GM23338 (cell line): ENCODE results near the gene LCN12. TPM values are rescaled to one million over a fixed set of nuclear protein-coding genes. Genes with fewer than 3 reads are reported as not detected.

Source experiments
- ATAC-seq: fragments of 200-7000 bp; cut with Tn5 transposase; 3 replicates; pipeline ENCODE4 v1.9.1; 2020
- DNase-seq: peaks from one replicate; pipeline ENCODE4 v3.0.0-alpha.2; 2015; ENCODE audit warnings: low spot score
- H2AFZ ChIP-seq: fragments of 200-600 bp; sonication (generic); 2 replicates; pipeline ENCODE4 v1.8.0; 2016; ENCODE audit warnings: antibody characterized with exemption, mild to moderate bottlenecking, moderate library complexity
- H3F3A ChIP-seq: fragments of 200-600 bp; sonication (generic); replicated peaks from 2 replicates; pipeline ENCODE4 v1.8.0; 2017; ENCODE audit warnings: antibody characterized with exemption, mixed run types, low read depth
- H3K27ac ChIP-seq: fragments of 200-600 bp; sonication (generic); 2 replicates; pipeline ENCODE4 v1.6.1; 2016; ENCODE audit warnings: low read depth
- H3K27me3 ChIP-seq: fragments of 200-600 bp; sonication (generic); 2 replicates; pipeline ENCODE4 v1.8.0; 2016; ENCODE audit warnings: mild to moderate bottlenecking, mixed run types, moderate library complexity; ENCODE audit not compliant: insufficient read depth
- H3K36me3 ChIP-seq: fragments of 200-600 bp; sonication (generic); 2 replicates; pipeline ENCODE4 v1.8.0; 2016; ENCODE audit warnings: mild to moderate bottlenecking; ENCODE audit not compliant: insufficient read depth
- H3K4me1 ChIP-seq: fragments of 200-600 bp; sonication (generic); 2 replicates; pipeline ENCODE4 v1.8.0; 2016; ENCODE audit warnings: mild to moderate bottlenecking, moderate library complexity; ENCODE audit not compliant: insufficient read depth
- H3K4me2 ChIP-seq: fragments of 200-600 bp; sonication (generic); 2 replicates; pipeline ENCODE4 v1.7.1; 2017; ENCODE audit warnings: mixed run types
- H3K4me3 ChIP-seq: fragments of 200-600 bp; sonication (generic); 2 replicates; pipeline ENCODE4 v1.6.1; 2016; ENCODE audit warnings: mixed run types
- H3K79me2 ChIP-seq: fragments of 200-600 bp; sonication (generic); replicated peaks from 2 replicates; pipeline ENCODE4 v1.8.0; 2017; ENCODE audit warnings: mild to moderate bottlenecking; ENCODE audit not compliant: insufficient read depth
- H3K9me2 ChIP-seq: fragments of 200-600 bp; sonication (generic); 2 replicates; pipeline ENCODE4 v1.8.0; 2017; ENCODE audit not compliant: insufficient read depth
- H4K20me1 ChIP-seq: fragments of 200-600 bp; sonication (generic); replicated peaks from 2 replicates; pipeline ENCODE4 v1.8.0; 2017; ENCODE audit warnings: mild to moderate bottlenecking; ENCODE audit not compliant: insufficient read depth
- H3K27ac Mint-ChIP-seq: 2 replicates; pipeline ENCODE4 v1.8.0; 2020; ENCODE audit warnings: inconsistent platforms, mild to moderate bottlenecking, moderate library complexity, mixed read lengths
- H3K27me3 Mint-ChIP-seq: 3 replicates; pipeline ENCODE4 v1.8.0; 2022; ENCODE audit warnings: low read depth, mild to moderate bottlenecking, moderate library complexity, mixed read lengths, inconsistent platforms; ENCODE audit not compliant: insufficient read depth, poor library complexity
- H3K36me3 Mint-ChIP-seq: 3 replicates; pipeline ENCODE4 v1.8.0; 2021; ENCODE audit warnings: low read depth, mild to moderate bottlenecking, inconsistent platforms, moderate library complexity, mixed read lengths
- H3K4me1 Mint-ChIP-seq: 3 replicates; pipeline ENCODE4 v1.8.0; 2020; ENCODE audit warnings: mild to moderate bottlenecking, inconsistent platforms, mixed read lengths
- H3K4me3 Mint-ChIP-seq: 3 replicates; pipeline ENCODE4 v1.8.0; 2021; ENCODE audit warnings: moderate library complexity, mild to moderate bottlenecking, inconsistent platforms, mixed read lengths
- H3K9me3 Mint-ChIP-seq: 3 replicates; pipeline ENCODE4 v1.8.0; 2020; ENCODE audit warnings: moderate library complexity, mild to moderate bottlenecking, inconsistent platforms, mixed read lengths
- CREB1 ChIP-seq: fragments of 250-450 bp; sonication (Bioruptor Pico); IDR thresholded peaks from 2 replicates; pipeline ENCODE4 v1.5.0; 2020; ENCODE audit warnings: low read depth, mild to moderate bottlenecking, moderate library complexity
- EZH2 ChIP-seq: fragments of 200-600 bp; sonication (generic); IDR thresholded peaks from one replicate; pipeline ENCODE4 v1.8.0; 2017; ENCODE audit warnings: antibody characterized with exemption, mild to moderate bottlenecking, low read depth; ENCODE audit not compliant: unreplicated experiment
- JUNB ChIP-seq: IDR thresholded peaks from one replicate; pipeline ENCODE4 v1.6.1; 2016; ENCODE audit warnings: antibody characterized with exemption; ENCODE audit not compliant: unreplicated experiment
- NANOG ChIP-seq: IDR thresholded peaks from 2 replicates; pipeline ENCODE4 v1.6.1; 2016; ENCODE audit warnings: antibody characterized with exemption, borderline replicate concordance
- POLR2AphosphoS5 ChIP-seq: IDR thresholded peaks from 2 replicates; pipeline ENCODE4 v1.6.1; 2016; ENCODE audit warnings: antibody characterized with exemption, low read depth
- STAT1 ChIP-seq: IDR thresholded peaks from one replicate; pipeline ENCODE4 v1.6.1; 2016; ENCODE audit warnings: antibody characterized with exemption; ENCODE audit not compliant: unreplicated experiment
- ZNF114 ChIP-seq: fragments of 250-450 bp; sonication (Bioruptor Pico); IDR thresholded peaks from 2 replicates; pipeline ENCODE4 v1.5.0; 2020; ENCODE audit warnings: mild to moderate bottlenecking, moderate library complexity
- ZNF331 ChIP-seq: fragments of 250-450 bp; sonication (Bioruptor Pico); IDR thresholded peaks from 2 replicates; pipeline ENCODE4 v1.5.0; 2020; ENCODE audit warnings: low read depth, mild to moderate bottlenecking, moderate library complexity
- polyA plus RNA-seq: library from polyadenylated mRNA; unstranded; fragments of >200 nt; fragmentation: Nextera tagmentation; extraction: Ambion mirVana; gene quantifications from 2 replicates; pipeline ENCODE4 v1.2.1, GENCODE V29; 2016
- total RNA-seq: library from RNA; depleted of rRNA; stranded (reverse); fragments of >200 nt; shearing (Covaris generic); gene quantifications from 2 replicates; pipeline ENCODE4 v1.2.3, GENCODE V29; 2014
- TF ChIP-seq, protein P1 (sequence below): fragments of 250-450 bp; sonication (Bioruptor Pico); IDR thresholded peaks from 2 replicates; pipeline ENCODE4 v1.5.0; 2020; ENCODE audit warnings: mild to moderate bottlenecking, moderate library complexity
- TF ChIP-seq, protein P2 (sequence below): IDR thresholded peaks from 2 replicates; pipeline ENCODE4 v1.6.1; 2016; ENCODE audit warnings: antibody characterized with exemption
- TF ChIP-seq, protein P3 (sequence below): IDR thresholded peaks from one replicate; pipeline ENCODE4 v1.6.1; 2018; ENCODE audit warnings: antibody characterized with exemption; ENCODE audit not compliant: unreplicated experiment

LCN12 gene
- total and polyA plus RNA-seq, 2 experiments from 2014 or later = 0.39 to 0.69 TPM

DNA sequence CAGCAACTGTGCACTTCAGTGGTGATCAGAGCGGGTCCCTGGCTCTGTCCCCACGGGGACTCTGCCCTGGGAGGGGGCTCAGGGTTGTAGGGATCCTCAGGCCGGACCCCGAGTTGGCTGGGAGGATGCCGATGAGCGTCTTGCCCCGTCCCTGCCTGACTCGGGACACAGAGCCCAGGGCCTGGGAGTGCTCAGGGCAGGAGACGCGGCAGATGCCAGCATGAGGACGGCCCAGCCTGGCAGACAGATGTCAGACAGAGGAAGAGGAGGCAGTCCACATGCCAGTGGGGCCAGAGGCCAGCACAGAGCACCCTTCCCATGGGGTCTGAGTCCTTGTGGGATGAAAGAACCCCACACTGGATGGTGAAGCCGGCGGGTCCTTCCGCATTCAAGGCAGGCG lies 11.3 kb downstream of the LCN12 start (continued):
- TF ChIP-seq, protein P1, sequence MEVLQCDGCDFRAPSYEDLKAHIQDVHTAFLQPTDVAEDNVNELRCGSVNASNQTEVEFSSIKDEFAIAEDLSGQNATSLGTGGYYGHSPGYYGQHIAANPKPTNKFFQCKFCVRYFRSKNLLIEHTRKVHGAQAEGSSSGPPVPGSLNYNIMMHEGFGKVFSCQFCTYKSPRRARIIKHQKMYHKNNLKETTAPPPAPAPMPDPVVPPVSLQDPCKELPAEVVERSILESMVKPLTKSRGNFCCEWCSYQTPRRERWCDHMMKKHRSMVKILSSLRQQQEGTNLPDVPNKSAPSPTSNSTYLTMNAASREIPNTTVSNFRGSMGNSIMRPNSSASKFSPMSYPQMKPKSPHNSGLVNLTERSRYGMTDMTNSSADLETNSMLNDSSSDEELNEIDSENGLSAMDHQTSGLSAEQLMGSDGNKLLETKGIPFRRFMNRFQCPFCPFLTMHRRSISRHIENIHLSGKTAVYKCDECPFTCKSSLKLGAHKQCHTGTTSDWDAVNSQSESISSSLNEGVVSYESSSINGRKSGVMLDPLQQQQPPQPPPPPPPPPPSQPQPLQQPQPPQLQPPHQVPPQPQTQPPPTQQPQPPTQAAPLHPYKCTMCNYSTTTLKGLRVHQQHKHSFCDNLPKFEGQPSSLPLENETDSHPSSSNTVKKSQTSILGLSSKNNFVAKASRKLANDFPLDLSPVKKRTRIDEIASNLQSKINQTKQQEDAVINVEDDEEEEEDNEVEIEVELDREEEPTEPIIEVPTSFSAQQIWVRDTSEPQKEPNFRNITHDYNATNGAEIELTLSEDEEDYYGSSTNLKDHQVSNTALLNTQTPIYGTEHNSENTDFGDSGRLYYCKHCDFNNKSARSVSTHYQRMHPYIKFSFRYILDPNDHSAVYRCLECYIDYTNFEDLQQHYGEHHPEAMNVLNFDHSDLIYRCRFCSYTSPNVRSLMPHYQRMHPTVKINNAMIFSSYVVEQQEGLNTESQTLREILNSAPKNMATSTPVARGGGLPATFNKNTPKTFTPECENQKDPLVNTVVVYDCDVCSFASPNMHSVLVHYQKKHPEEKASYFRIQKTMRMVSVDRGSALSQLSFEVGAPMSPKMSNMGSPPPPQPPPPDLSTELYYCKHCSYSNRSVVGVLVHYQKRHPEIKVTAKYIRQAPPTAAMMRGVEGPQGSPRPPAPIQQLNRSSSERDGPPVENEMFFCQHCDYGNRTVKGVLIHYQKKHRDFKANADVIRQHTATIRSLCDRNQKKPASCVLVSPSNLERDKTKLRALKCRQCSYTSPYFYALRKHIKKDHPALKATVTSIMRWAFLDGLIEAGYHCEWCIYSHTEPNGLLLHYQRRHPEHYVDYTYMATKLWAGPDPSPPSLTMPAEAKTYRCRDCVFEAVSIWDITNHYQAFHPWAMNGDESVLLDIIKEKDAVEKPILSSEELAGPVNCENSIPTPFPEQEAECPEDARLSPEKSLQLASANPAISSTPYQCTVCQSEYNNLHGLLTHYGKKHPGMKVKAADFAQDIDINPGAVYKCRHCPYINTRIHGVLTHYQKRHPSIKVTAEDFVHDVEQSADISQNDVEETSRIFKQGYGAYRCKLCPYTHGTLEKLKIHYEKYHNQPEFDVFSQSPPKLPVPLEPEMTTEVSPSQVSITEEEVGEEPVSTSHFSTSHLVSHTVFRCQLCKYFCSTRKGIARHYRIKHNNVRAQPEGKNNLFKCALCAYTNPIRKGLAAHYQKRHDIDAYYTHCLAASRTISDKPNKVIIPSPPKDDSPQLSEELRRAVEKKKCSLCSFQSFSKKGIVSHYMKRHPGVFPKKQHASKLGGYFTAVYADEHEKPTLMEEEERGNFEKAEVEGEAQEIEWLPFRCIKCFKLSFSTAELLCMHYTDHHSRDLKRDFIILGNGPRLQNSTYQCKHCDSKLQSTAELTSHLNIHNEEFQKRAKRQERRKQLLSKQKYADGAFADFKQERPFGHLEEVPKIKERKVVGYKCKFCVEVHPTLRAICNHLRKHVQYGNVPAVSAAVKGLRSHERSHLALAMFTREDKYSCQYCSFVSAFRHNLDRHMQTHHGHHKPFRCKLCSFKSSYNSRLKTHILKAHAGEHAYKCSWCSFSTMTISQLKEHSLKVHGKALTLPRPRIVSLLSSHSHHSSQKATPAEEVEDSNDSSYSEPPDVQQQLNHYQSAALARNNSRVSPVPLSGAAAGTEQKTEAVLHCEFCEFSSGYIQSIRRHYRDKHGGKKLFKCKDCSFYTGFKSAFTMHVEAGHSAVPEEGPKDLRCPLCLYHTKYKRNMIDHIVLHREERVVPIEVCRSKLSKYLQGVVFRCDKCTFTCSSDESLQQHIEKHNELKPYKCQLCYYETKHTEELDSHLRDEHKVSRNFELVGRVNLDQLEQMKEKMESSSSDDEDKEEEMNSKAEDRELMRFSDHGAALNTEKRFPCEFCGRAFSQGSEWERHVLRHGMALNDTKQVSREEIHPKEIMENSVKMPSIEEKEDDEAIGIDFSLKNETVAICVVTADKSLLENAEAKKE (CRISPR knock-in tag) = no peak
- no peak for TF ChIP-seq JUNB
- TF ChIP-seq EZH2 = no peak

DNA sequence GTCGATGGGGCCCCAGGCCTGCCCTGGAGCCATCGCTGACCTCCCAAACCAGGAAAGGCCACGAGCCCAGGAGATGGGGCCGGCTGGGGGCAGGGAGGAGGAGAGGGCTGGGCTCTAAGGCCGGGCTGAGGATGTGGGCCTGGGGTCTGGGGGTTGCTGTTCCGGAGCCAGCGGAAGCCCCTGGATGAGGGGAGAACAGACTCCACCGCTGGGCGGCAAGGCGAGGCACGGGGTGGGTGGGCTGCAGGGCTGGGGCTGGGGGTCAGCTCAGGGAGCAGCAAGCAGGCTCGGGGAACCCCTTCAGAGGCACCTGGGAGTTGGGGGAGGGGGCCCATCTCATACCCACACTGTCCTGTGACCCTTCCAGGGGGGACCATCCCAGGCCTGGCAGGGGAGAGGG lies 11.7 kb downstream of the LCN12 start:
- Histone ChIP-seq H3K4me1 (peaks cover 9% of the 10 kb centered on the region), H3F3A (no peaks in the 10 kb centered on the region), H3K36me3 (no peaks in the 10 kb centered on the region), H3K27me3 (no peaks in the 10 kb centered on the region), H3K79me2 (no peaks in the 10 kb centered on the region), H4K20me1 (no peaks in the 10 kb centered on the region), H3K9me2 (no peaks in the 10 kb centered on the region), H3K4me2 (no peak overlapping the region), H2AFZ (no peak overlapping the region), H3K27ac (no peak overlapping the region), H3K4me3 (no peak overlapping the region)
- Mint-ChIP-seq H3K27ac (no peak overlapping the region), H3K4me1 (peaks cover 9% of the 10 kb centered on the region), H3K9me3 (no peaks in the 10 kb centered on the region; the same call in 2 of the 3 replicates), H3K4me3 (no peak overlapping the region), H3K36me3 (no peaks in the 10 kb centered on the region), H3K27me3 (peaks cover 5% of the 10 kb centered on the region)
- no peak for ATAC-seq
- no peak for DNase-seq
- TF ChIP-seq, protein P2, sequence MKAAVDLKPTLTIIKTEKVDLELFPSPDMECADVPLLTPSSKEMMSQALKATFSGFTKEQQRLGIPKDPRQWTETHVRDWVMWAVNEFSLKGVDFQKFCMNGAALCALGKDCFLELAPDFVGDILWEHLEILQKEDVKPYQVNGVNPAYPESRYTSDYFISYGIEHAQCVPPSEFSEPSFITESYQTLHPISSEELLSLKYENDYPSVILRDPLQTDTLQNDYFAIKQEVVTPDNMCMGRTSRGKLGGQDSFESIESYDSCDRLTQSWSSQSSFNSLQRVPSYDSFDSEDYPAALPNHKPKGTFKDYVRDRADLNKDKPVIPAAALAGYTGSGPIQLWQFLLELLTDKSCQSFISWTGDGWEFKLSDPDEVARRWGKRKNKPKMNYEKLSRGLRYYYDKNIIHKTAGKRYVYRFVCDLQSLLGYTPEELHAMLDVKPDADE = no peak
- no peak for TF ChIP-seq NANOG
- no peak for TF ChIP-seq POLR2AphosphoS5
- no peak for TF ChIP-seq EZH2
- no peak for TF ChIP-seq STAT1
- TF ChIP-seq, protein P3, sequence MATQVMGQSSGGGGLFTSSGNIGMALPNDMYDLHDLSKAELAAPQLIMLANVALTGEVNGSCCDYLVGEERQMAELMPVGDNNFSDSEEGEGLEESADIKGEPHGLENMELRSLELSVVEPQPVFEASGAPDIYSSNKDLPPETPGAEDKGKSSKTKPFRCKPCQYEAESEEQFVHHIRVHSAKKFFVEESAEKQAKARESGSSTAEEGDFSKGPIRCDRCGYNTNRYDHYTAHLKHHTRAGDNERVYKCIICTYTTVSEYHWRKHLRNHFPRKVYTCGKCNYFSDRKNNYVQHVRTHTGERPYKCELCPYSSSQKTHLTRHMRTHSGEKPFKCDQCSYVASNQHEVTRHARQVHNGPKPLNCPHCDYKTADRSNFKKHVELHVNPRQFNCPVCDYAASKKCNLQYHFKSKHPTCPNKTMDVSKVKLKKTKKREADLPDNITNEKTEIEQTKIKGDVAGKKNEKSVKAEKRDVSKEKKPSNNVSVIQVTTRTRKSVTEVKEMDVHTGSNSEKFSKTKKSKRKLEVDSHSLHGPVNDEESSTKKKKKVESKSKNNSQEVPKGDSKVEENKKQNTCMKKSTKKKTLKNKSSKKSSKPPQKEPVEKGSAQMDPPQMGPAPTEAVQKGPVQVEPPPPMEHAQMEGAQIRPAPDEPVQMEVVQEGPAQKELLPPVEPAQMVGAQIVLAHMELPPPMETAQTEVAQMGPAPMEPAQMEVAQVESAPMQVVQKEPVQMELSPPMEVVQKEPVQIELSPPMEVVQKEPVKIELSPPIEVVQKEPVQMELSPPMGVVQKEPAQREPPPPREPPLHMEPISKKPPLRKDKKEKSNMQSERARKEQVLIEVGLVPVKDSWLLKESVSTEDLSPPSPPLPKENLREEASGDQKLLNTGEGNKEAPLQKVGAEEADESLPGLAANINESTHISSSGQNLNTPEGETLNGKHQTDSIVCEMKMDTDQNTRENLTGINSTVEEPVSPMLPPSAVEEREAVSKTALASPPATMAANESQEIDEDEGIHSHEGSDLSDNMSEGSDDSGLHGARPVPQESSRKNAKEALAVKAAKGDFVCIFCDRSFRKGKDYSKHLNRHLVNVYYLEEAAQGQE = no peak
- TF ChIP-seq CREB1 = no peak
- TF ChIP-seq JUNB = no peak
- TF ChIP-seq ZNF114 (CRISPR knock-in tag) = no peak
- TF ChIP-seq ZNF331 (CRISPR knock-in tag) = no peak
